Kidney epithelial cell (primary cell): ENCODE data around the gene PATJ. TPM values are rescaled to one million over a fixed set of nuclear protein-coding genes. Genes with fewer than 3 reads are reported as not detected.
A peak's percentile ranks its signal among the peaks of the same experiment; 100 is the strongest.
"Not testable (repeated sequence)": the region's sequence is repeated elsewhere in the genome, so short reads cannot be mapped to it uniquely, and the experiment has no call there.

Source experiments
- DNase-seq: peaks from one replicate; pipeline ENCODE4 v3.0.0-alpha.2; 2010; ENCODE audit warnings: low read depth
- H3K27me3 ChIP-seq: 2 replicates; pipeline ENCODE4 v1.6.0; 2011; ENCODE audit warnings: low read length; ENCODE audit not compliant: control insufficient read depth, insufficient read depth
- H3K36me3 ChIP-seq: 2 replicates; pipeline ENCODE4 v1.5.1; 2011; ENCODE audit warnings: low read length; ENCODE audit not compliant: control insufficient read depth, insufficient read depth
- H3K4me3 ChIP-seq: 2 replicates; pipeline ENCODE4 v1.5.1; 2011; ENCODE audit warnings: low read depth, mild to moderate bottlenecking, control low read depth, low read length
- total RNA-seq: library from RNA; depleted of rRNA; stranded (reverse); fragments of >200 nt; gene quantifications from 2 replicates; pipeline ENCODE4 v1.2.3, GENCODE V29; 2015
- TF ChIP-seq, protein P1 (sequence below): IDR thresholded peaks from 2 replicates; pipeline ENCODE4 v1.5.1; 2011; ENCODE audit warnings: mild to moderate bottlenecking, moderate library complexity, low read length, control low read depth, inconsistent platforms; ENCODE audit not compliant: insufficient read depth, poor library complexity, severe bottlenecking

The PATJ gene
- total RNA-seq, 1 donor from 2014 or later: 27.1 TPM

DNA sequence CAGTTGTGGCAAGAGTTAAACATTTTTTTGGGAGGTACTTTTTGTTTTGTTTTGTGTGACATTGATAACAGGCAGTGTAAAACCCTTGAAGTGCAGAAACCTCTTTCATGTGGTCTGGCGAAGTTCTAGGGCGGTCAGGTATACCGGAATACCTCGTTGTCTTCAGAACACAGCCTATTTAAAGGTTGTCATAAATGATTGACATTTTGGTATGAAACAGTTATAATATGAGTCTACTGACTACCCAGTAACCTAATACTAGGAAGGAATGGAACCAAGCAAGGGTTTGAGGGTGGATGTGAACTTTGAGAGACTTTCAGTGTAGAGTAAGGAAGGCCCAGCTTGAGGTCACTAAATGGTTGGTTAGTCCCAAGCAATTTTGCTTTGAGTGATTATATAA lies 40.5 kb downstream of the PATJ start:
- H3K27me3 ChIP-seq: no peaks in the 10 kb centered on the region
- H3K4me3 ChIP-seq: no peak overlapping the region
- no peak for DNase-seq
- TF ChIP-seq, protein P1, sequence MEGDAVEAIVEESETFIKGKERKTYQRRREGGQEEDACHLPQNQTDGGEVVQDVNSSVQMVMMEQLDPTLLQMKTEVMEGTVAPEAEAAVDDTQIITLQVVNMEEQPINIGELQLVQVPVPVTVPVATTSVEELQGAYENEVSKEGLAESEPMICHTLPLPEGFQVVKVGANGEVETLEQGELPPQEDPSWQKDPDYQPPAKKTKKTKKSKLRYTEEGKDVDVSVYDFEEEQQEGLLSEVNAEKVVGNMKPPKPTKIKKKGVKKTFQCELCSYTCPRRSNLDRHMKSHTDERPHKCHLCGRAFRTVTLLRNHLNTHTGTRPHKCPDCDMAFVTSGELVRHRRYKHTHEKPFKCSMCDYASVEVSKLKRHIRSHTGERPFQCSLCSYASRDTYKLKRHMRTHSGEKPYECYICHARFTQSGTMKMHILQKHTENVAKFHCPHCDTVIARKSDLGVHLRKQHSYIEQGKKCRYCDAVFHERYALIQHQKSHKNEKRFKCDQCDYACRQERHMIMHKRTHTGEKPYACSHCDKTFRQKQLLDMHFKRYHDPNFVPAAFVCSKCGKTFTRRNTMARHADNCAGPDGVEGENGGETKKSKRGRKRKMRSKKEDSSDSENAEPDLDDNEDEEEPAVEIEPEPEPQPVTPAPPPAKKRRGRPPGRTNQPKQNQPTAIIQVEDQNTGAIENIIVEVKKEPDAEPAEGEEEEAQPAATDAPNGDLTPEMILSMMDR: no peak
- no peaks in the 10 kb centered on the region for H3K36me3 ChIP-seq

GRCh38 chr1:61784726-61785125 lies 42.4 kb downstream of the PATJ start:
- no peaks in the 10 kb centered on the region for H3K27me3 ChIP-seq
- TF ChIP-seq, protein P1: no peak
- no peak for DNase-seq
- no peak overlapping the region for H3K4me3 ChIP-seq
- no peaks in the 10 kb centered on the region for H3K36me3 ChIP-seq

GRCh38 chr1:61790837-61791236 lies 48.6 kb downstream of the PATJ start:
- Histone ChIP-seq H3K36me3 (no peaks in the 10 kb centered on the region), H3K27me3 (no peaks in the 10 kb centered on the region), H3K4me3 (no peak overlapping the region)
- DNase-seq: no peak
- TF ChIP-seq, protein P1: no peak

- TF ChIP-seq, protein P1: no peak
- Histone ChIP-seq H3K36me3 (no peaks in the 10 kb centered on the region), H3K4me3 (no peak overlapping the region), H3K27me3 (no peaks in the 10 kb centered on the region)
- peak; percentile 51 for DNase-seq
These were observed 54.9 kb downstream of the PATJ start for GRCh38 chr1:61797045-61797755.

GRCh38 chr1:61801047-61801446 lies 58.8 kb downstream of the PATJ start:
- not testable (repeated sequence) for H3K27me3 ChIP-seq, H3K36me3 ChIP-seq, DNase-seq, H3K4me3 ChIP-seq

DNA sequence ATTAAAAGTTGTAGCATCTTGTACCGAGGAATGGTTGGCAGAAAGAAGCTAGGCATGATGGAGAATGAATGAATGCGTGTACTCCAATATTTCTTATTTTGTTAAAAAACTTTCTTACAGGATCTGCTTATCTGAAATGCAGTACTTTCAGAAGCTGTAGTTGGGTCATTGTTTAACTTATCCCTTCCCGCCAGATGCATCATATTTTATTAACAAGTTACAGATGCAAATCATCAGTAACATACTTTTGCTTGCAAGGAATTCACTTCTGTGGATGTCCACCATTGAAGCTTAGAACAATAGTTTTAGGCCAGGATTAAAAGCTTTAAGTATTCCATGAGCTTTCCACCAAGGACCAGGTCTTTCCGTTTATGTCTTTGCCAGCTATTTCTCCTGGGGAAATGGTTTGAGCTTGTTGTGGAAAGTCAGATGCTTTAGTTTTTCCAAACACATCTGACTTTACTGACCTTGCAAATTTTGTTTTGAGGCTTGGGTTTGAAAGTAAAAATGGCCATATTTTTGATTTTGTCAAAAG lies 65.4 kb downstream of the PATJ start:
- H3K36me3 ChIP-seq: no peaks in the 10 kb centered on the region
- no peak overlapping the region for H3K4me3 ChIP-seq
- TF ChIP-seq, protein P1: no peak
- no peak for DNase-seq
- H3K27me3 ChIP-seq: no peaks in the 10 kb centered on the region
